GM12892 (cell line): ENCODE measurements around the gene VGLL4.

ENCODE experiments used
- POLR2A ChIP-seq: IDR thresholded peaks from 2 replicates; pipeline ENCODE4 v1.6.1; 2011; ENCODE audit warnings: low read depth, low read length, control low read depth
- POLR2AphosphoS5 ChIP-seq: IDR thresholded peaks from 2 replicates; pipeline ENCODE4 v1.6.1; 2011; ENCODE audit warnings: low read depth, low read length, control low read depth
- TAF1 ChIP-seq: IDR thresholded peaks from 2 replicates; pipeline ENCODE4 v1.6.1; 2011; ENCODE audit warnings: low read depth, mild to moderate bottlenecking, control low read depth, low read length, borderline replicate concordance

DNA sequence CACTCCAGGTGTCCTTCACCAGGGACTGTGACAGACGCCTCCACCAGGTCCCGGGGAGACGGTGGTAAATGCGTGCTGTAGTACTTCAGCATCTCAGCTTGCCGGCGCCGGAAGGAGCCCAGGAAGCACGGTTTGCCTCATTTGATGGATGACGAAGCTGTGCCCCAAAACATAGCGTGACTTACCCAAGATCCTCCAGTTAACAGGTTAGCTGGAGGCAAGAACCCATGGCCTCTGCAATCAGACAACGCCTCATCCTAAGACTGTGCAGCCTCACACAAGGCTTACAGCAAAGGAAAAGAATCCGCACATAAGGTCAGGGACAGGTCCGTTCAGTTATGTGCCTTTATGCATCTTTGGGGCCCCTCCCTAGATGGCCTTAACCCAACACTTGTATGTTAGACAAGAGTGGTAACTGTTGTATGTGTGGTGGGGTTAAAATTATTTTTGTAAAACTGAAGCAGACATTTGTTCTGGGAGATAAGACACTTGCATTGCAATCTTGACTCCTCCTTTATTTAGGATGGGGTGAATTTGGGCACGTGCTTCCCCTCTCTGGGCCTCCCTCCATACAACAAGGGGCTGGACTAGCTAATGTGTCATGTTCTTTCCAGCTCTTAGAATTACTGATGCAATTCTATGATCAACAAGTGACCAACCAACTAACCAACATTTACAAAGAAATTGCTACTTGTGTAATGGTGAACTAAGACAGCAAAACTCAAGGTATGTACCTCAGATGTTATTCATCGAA, 39.4 kb downstream of the VGLL4 start:
- TF ChIP-seq POLR2AphosphoS5: no peak
- TF ChIP-seq TAF1: no peak
- no peak for TF ChIP-seq POLR2A
